Measurements from ENCODE around the gene ZNG1A.
"Not testable (repeated sequence)": the region's sequence is repeated elsewhere in the genome, so short reads cannot be mapped to it uniquely, and the experiment has no call there.

Gene ZNG1A

DNA sequence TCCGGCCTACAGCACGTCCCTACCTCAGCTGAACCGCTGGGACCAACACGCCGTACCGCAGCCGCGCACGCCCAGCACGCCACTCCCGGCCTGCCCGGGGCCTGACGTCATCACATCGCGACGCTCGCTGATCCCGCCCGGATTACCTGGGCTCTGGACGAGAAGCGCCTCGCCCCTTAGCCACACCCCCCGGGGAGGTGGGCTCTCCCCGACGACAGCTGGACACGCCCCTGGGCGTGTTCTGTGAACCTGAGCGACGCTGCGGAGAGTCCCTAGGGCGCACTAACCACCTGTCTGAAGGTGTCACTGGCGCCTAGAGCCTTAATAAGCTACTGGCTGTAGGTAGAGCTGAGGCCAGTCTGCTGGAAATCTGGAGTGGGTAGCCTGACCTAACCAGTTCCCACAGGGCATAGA lies at the start of gene ZNG1A:
ZNG1A (minus strand) TSS at position 87 of the 414 bp plus-strand sequence. CDS start 87 bp downstream, outside the sequence.
- peak within 1 kb of the TSS; percentile 59 for H3K4me3 ChIP-seq (ENCODE audit: low read depth, low read length)
- peak; percentile 62 for DNase-seq (ENCODE audit: low read depth, low spot score)
- in situ Hi-C loops (cut with HindIII; ENCODE audit: low sequenced_read_pairs) = not testable (repeated sequence)

DNA sequence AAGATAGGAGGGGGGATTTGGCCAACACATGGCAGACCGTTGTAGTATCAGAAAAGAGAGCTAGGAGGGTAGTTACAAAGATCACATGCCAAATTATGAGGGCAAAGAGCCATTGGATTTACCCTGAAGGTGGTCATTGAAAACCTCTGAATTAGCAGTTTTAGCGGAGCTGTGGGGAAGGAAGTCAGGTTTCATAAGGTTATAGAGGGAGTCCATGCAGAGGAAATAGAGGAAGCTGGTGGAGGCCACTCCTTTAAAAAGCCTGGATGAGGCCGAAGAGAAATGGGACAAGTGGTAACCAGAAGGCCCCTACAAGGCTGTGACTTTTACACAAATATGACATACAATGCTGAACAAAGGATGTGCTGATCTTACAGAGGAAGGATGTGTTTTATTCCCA lies 49.0 kb upstream of the ZNG1A start:
- H3K4me3 ChIP-seq (ENCODE audit: low read depth, low read length) = no peak overlapping the region
- TF ChIP-seq, protein P1, sequence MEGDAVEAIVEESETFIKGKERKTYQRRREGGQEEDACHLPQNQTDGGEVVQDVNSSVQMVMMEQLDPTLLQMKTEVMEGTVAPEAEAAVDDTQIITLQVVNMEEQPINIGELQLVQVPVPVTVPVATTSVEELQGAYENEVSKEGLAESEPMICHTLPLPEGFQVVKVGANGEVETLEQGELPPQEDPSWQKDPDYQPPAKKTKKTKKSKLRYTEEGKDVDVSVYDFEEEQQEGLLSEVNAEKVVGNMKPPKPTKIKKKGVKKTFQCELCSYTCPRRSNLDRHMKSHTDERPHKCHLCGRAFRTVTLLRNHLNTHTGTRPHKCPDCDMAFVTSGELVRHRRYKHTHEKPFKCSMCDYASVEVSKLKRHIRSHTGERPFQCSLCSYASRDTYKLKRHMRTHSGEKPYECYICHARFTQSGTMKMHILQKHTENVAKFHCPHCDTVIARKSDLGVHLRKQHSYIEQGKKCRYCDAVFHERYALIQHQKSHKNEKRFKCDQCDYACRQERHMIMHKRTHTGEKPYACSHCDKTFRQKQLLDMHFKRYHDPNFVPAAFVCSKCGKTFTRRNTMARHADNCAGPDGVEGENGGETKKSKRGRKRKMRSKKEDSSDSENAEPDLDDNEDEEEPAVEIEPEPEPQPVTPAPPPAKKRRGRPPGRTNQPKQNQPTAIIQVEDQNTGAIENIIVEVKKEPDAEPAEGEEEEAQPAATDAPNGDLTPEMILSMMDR (IDR thresholded peaks at IDR 0.05; ENCODE audit: low read depth, low read length) = no peak
- in situ Hi-C loops (cut with HindIII; ENCODE audit: low sequenced_read_pairs) = no loop called here
- DNase-seq (ENCODE audit: low read depth, low spot score) = no peak

DNA sequence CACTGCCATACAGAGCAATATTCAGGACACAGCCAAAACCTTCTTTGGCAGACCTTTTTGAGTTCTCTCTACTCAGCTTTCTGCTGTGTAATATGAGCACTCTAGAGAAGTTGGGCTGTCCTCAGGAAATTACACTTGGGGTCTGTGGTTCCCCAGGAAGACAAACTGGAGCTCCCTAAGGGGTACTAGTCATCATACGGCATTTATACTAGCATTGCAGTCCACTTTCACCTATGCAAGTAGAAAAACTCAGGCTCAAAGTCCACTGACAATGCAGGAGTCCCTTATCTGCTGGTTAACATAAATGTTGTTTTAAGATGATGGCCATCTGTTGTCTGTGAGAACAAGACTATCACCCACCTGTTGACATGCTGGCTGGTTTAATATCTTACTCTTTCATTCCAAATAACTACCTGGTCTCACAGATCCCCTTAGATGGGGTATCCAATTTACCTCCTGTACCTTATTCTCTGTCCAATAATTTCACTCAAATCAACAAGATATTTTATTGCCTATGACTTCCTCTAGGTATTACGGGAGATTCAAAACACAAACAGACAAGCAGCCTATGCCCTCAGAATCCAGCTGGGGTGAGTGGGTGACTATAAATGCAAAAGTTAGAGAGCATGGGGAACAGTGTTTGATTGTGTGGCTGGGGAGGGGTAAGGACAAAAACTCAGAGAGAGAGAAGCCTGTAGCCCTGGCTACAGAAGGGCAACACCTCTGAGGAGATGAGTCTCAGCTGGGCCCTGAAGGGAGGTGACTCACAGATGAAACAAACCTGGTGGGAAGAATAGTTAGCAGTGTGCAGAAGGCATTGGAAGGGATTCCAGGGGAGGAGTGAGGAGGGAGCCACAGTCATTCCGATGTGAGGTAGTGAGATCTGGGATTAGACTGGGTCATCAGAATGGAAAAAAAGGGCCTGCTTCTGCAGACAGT lies 46.0 kb upstream of the ZNG1A start:
- no peak overlapping the region for H3K4me3 ChIP-seq (ENCODE audit: low read depth, low read length)
- in situ Hi-C loops (cut with HindIII; ENCODE audit: low sequenced_read_pairs) = no loop called here
- DNase-seq (ENCODE audit: low read depth, low spot score) = no peak
- TF ChIP-seq, protein P1 (IDR thresholded peaks at IDR 0.05; ENCODE audit: low read depth, low read length) = no peak

DNA sequence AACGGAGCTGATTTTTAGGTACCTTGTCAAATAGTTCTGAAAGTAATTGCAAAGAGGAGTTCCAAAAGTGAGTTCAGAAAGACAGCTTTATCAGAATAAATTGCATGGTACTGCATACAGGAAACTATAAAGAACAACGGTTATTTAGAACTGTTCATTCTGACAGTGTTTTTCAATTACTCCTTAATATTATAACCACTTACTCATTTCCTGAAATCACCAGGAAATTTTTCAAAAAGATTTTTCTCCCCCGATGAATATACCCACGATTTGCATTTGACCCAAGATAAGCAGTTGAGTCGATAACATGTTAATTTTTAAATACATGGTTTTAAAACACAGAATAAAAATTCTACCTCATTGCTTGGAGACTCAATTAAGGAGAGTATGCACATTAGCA lies 45.2 kb upstream of the ZNG1A start:
- H3K4me3 ChIP-seq (ENCODE audit: low read depth, low read length) = no peak overlapping the region
- no peak for DNase-seq (ENCODE audit: low read depth, low spot score)
- in situ Hi-C loops (cut with HindIII; ENCODE audit: low sequenced_read_pairs) = no loop called here
- TF ChIP-seq, protein P1 (IDR thresholded peaks at IDR 0.05; ENCODE audit: low read depth, low read length) = no peak

DNA sequence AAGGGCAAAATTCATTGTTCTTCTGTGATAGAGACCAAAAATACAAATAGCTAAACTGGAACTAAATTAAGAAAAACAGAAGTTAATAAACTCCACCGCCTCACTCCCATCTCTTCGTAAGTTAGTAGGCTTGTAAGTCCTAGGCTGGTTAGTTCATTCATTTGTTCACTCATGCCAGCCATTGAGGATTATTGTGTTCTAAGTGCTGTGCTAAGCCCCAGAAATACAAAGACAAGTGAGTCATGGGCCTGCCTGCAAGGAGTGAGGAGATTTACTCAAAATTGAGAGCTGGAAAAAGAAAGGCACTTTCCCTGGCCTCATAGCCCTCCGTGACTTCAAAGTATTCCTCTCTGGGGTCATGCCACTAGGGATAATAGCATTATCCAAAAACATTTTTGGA lies 44.3 kb upstream of the ZNG1A start:
- in situ Hi-C loops (cut with HindIII; ENCODE audit: low sequenced_read_pairs) = no loop called here
- H3K4me3 ChIP-seq (ENCODE audit: low read depth, low read length) = no peak overlapping the region

DNA sequence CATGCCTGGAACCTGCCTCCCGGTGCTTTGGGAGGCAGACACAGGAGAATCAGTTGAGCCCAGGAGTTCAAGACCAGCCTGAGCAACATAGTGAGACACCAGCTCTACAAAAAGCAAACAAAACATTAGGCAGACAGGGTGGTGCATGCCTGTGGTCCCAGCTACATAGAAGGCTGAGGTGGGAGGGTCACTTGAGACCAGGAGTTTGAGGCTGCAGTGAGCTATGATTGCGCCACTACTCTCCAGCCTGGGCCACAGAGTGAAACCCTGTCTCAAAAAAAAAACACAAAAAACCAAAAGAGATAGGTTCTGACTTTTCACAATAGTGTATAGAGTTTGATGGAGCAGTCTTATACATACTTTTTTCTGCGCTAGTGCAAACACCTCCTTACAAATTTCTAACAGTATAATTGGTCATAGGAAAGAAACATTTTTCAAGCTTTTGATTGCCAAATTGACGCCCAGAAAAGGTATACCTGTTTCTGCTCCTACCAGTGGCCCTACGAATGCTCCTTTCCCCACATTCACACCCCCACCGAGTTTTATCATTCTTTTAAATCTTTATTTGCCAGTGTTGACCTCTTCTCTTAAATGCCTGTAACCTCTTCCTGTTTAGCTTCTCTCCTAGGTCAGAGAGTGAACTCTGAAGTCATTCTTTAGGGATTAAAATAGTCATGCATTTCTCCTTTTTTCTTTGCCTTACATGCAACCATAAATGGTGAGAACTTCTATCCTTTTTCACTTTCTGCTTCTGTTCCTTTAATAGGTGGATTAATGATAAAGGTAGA lies 43.3 kb upstream of the ZNG1A start:
- no peak for DNase-seq (ENCODE audit: low read depth, low spot score)
- no peak overlapping the region for H3K4me3 ChIP-seq (ENCODE audit: low read depth, low read length)
- in situ Hi-C loops (cut with HindIII; ENCODE audit: low sequenced_read_pairs) = no loop called here
- TF ChIP-seq, protein P1 (IDR thresholded peaks at IDR 0.05; ENCODE audit: low read depth, low read length) = no peak

More for the DNA sequence above, 44.3 kb upstream of the ZNG1A start:
- DNase-seq (ENCODE audit: low read depth, low spot score) = no peak
- TF ChIP-seq, protein P1 (IDR thresholded peaks at IDR 0.05; ENCODE audit: low read depth, low read length) = no peak
